Mesendoderm (in vitro differentiated cells): ENCODE data around the gene PARM1.

ENCODE experiments used
- DNase-seq: peaks from one replicate; pipeline ENCODE4 v3.0.0; 2013
- H2AK5ac ChIP-seq: 2 replicates; pipeline ENCODE4 v1.6.1; 2013; ENCODE audit warnings: low read length, inconsistent platforms
- H2BK120ac ChIP-seq: 2 replicates; pipeline ENCODE4 v1.6.1; 2013; ENCODE audit warnings: low read depth, mild to moderate bottlenecking, low read length, moderate library complexity, mixed read lengths
- H2BK15ac ChIP-seq: replicated peaks from 2 replicates; pipeline ENCODE4 v1.6.1; 2013; ENCODE audit warnings: low read depth, mild to moderate bottlenecking, moderate library complexity
- H2BK5ac ChIP-seq: 2 replicates; pipeline ENCODE4 v1.6.1; 2013; ENCODE audit warnings: low read length, inconsistent platforms
- H3K18ac ChIP-seq: 2 replicates; pipeline ENCODE4 v1.6.1; 2013; ENCODE audit warnings: mild to moderate bottlenecking, low read length, mixed read lengths
- H3K23ac ChIP-seq: one replicate; pipeline ENCODE4 v1.6.1; 2013; ENCODE audit warnings: low read length
- H3K27ac ChIP-seq: 2 replicates; pipeline ENCODE4 v1.5.1; 2013; ENCODE audit warnings: low read depth, mild to moderate bottlenecking, inconsistent platforms, low read length, moderate library complexity
- H3K27me3 ChIP-seq: 2 replicates; pipeline ENCODE4 v1.6.1; 2013; ENCODE audit warnings: low read length, control low read depth, mild to moderate bottlenecking, inconsistent platforms; ENCODE audit not compliant: insufficient read depth, poor library complexity
- H3K36me3 ChIP-seq: 2 replicates; pipeline ENCODE4 v1.6.1; 2013; ENCODE audit warnings: low read length, inconsistent platforms; ENCODE audit not compliant: control insufficient read depth, insufficient read depth
- H3K4ac ChIP-seq: one replicate; pipeline ENCODE4 v1.6.1; 2013; ENCODE audit warnings: low read depth, mild to moderate bottlenecking, low read length, moderate library complexity
- H3K4me1 ChIP-seq: 2 replicates; pipeline ENCODE4 v1.6.1; 2013; ENCODE audit warnings: low read depth, low read length, inconsistent platforms; ENCODE audit not compliant: control insufficient read depth
- H3K4me2 ChIP-seq: 2 replicates; pipeline ENCODE4 v1.6.1; 2013; ENCODE audit warnings: low read length
- H3K4me3 ChIP-seq: 2 replicates; pipeline ENCODE4 v1.5.1; 2013; ENCODE audit warnings: mild to moderate bottlenecking, low read length
- H3K56ac ChIP-seq: one replicate; pipeline ENCODE4 v1.6.1; 2013; ENCODE audit warnings: low read length
- H3K79me1 ChIP-seq: 2 replicates; pipeline ENCODE4 v1.6.1; 2013; ENCODE audit warnings: low read length, inconsistent platforms
- H3K79me2 ChIP-seq: 2 replicates; pipeline ENCODE4 v1.6.1; 2013; ENCODE audit warnings: mild to moderate bottlenecking, low read length; ENCODE audit not compliant: control insufficient read depth, insufficient read depth
- H3K9ac ChIP-seq: 2 replicates; pipeline ENCODE4 v1.6.1; 2013; ENCODE audit warnings: low read length, inconsistent platforms
- H4K5ac ChIP-seq: one replicate; pipeline ENCODE4 v1.6.1; 2013; ENCODE audit warnings: low read length
- H4K8ac ChIP-seq: one replicate; pipeline ENCODE4 v1.6.1; 2013; ENCODE audit warnings: low read depth, mild to moderate bottlenecking, control low read depth, low read length, moderate library complexity
- WGBS: extraction: QIAGEN DNeasy Blood & Tissue Kit; methylation state at CpG from one replicate; pipeline ENCODE4 v1.1.7; 2013; ENCODE audit warnings: low lambda C conversion rate, missing lambda C conversion rate; ENCODE audit not compliant: insufficient coverage; ENCODE audit errors: extremely low coverage; 5-methylcytosine and 5-hydroxymethylcytosine counted together

PARM1 gene

DNA sequence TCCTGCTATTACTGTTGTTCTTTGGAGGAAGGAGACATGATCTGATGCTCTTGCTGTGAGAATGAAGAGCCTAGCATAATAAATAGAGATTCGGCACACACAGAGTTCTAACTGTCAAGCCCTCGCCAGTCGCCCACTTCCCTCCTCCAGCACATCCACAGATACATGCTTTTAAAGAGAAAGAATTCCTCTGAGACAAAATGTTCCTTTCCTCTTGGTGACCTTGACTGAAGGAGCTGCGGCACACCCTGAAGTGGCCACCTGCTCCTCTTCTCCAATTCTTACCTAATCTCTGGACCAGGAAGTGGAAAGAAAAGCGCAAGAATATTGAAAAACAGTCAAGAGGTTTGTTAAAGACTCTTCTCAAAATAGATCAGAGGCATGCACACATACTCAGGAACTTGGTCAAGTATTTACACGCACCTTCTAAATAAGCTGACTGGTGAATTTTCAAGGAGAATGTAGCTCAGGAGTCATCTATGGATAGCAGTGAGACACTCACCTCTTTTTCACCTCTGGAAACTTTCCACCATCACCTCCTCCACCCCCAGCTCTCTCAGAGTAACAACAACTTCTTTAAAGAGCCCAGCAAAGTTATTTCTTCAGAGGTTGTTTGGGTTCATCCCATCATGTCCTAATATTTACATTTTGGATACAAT is 95.4 kb downstream of the PARM1 start:
- Histone ChIP-seq H3K9ac (no peak overlapping the region), H3K56ac (no peak overlapping the region), H2BK15ac (no peak overlapping the region), H3K79me1 (no peaks in the 10 kb centered on the region), H3K79me2 (no peaks in the 10 kb centered on the region), H2BK120ac (no peak overlapping the region), H4K8ac (no peak overlapping the region), H3K36me3 (no peaks in the 10 kb centered on the region), H4K5ac (no peak overlapping the region), H3K18ac (no peak overlapping the region), H3K4me1 (no peaks in the 10 kb centered on the region), H3K4ac (no peak overlapping the region), H3K4me3 (no peak overlapping the region), H3K27ac (no peak overlapping the region), H2BK5ac (no peak overlapping the region), H3K23ac (no peak overlapping the region), H2AK5ac (no peak overlapping the region), H3K27me3 (no peaks in the 10 kb centered on the region), H3K4me2 (no peak overlapping the region)
- no CpG with 5 or more reads among the region's 6 CpGs for WGBS
- no peak for DNase-seq

DNA sequence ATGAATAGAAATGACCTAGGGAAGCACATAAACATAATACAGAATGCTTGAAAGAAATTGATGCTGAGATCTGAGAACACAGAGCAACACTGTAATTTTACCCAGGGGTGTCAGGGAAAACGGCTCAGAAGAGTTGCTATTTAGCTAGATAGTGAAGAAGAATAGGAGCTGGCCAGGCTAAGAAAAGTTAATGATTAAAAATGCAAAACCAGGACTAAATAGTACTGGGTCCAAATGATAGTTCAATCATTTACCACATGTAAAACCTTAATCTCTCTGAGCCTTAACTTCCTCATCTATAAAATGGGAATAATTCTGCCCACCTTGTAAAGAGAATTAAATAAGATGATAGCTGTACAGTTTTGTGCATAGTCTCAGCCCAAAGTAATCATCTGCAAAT is 97.1 kb downstream of the PARM1 start:
- Histone ChIP-seq H4K8ac (no peak overlapping the region), H3K4ac (no peak overlapping the region), H4K5ac (no peak overlapping the region), H3K79me1 (no peaks in the 10 kb centered on the region), H3K4me1 (no peaks in the 10 kb centered on the region), H3K18ac (no peak overlapping the region), H2BK15ac (no peak overlapping the region), H3K23ac (no peak overlapping the region), H3K27me3 (no peaks in the 10 kb centered on the region), H3K4me2 (no peak overlapping the region), H3K36me3 (no peaks in the 10 kb centered on the region), H3K9ac (no peak overlapping the region), H2BK5ac (no peak overlapping the region), H2BK120ac (no peak overlapping the region), H3K56ac (no peak overlapping the region), H3K27ac (no peak overlapping the region), H3K4me3 (no peak overlapping the region), H2AK5ac (no peak overlapping the region), H3K79me2 (no peaks in the 10 kb centered on the region)
- no CpG with 5 or more reads among the region's 1 CpG for WGBS
- no peak for DNase-seq

GRCh38 chr4:75030649-75031235 is 97.8 kb downstream of the PARM1 start:
- Histone ChIP-seq H3K4me2 (no peak overlapping the region), H3K4me1 (no peaks in the 10 kb centered on the region), H3K36me3 (no peaks in the 10 kb centered on the region), H2AK5ac (no peak overlapping the region), H3K9ac (no peak overlapping the region), H3K4ac (no peak overlapping the region), H2BK5ac (no peak overlapping the region), H3K23ac (no peak overlapping the region), H3K79me2 (no peaks in the 10 kb centered on the region), H4K5ac (no peak overlapping the region), H3K79me1 (no peaks in the 10 kb centered on the region), H3K56ac (no peak overlapping the region), H4K8ac (no peak overlapping the region), H3K18ac (no peak overlapping the region), H3K4me3 (no peak overlapping the region), H2BK15ac (no peak overlapping the region), H3K27me3 (no peaks in the 10 kb centered on the region), H3K27ac (no peak overlapping the region), H2BK120ac (no peak overlapping the region)
- no CpG with 5 or more reads among the region's 3 CpGs for WGBS
- DNase-seq, result no peak

GRCh38 chr4:75031775-75032174 is 98.9 kb downstream of the PARM1 start:
- H3K56ac ChIP-seq, result no peak overlapping the region
- no peaks in the 10 kb centered on the region for H3K79me2 ChIP-seq
- H2BK5ac ChIP-seq, result no peak overlapping the region
- H2AK5ac ChIP-seq, result no peak overlapping the region
- WGBS, result no CpG with 5 or more reads among the region's 1 CpG
- H3K23ac ChIP-seq, result no peak overlapping the region
- H3K4me2 ChIP-seq, result no peak overlapping the region
- no peaks in the 10 kb centered on the region for H3K36me3 ChIP-seq
- no peak overlapping the region for H3K18ac ChIP-seq
- H4K5ac ChIP-seq, result no peak overlapping the region
- H3K4ac ChIP-seq, result no peak overlapping the region
- H3K9ac ChIP-seq, result no peak overlapping the region
- no peaks in the 10 kb centered on the region for H3K27me3 ChIP-seq
- no peak overlapping the region for H2BK15ac ChIP-seq
- no peak overlapping the region for H3K4me3 ChIP-seq
- no peaks in the 10 kb centered on the region for H3K79me1 ChIP-seq
- no peak overlapping the region for H3K27ac ChIP-seq
- no peak overlapping the region for H4K8ac ChIP-seq
- no peak for DNase-seq
- H3K4me1 ChIP-seq, result no peaks in the 10 kb centered on the region
- no peak overlapping the region for H2BK120ac ChIP-seq

DNA sequence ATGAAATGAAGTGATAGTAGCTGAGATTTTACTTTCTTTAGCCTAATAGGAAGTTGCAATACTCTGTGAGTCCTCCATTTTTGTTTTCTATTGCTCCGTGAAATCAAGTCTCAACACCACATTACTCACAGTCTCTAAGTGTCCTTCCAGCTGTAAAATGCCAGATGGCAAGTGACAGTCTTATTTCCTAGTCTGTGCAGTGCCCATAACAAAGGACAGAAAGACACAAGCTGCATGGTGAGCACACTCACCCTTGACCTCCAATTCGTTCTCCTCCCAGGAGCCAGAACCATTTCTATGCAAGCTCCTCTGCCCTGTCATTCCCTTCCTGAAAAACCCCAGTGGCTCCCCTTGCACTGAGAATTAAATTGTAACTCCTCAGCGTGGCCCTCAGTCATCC is 101.6 kb downstream of the PARM1 start:
- H3K4me2 ChIP-seq, result no peak overlapping the region
- no peak overlapping the region for H3K4me3 ChIP-seq
- no peak overlapping the region for H2AK5ac ChIP-seq

DNA sequence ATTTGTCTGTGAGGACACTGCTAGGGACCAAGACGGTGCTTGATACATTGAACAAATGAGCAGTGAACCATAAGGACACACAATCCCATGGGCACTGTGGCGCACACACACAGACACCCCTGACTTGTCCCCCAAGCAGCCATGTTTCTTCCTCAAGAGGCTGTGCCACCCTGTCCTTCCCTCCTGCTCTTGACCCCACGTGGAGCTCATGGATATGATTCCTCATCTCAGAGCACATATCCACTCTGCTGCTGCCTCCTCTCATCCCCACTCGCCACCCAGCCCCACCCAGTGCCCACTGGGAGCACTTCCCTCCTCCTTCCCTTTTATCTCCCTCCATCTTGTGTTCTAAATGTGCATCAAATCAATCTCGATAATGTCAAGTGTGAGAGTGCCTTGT is 102.4 kb downstream of the PARM1 start:
- H3K9ac ChIP-seq, result no peak overlapping the region
- no peak overlapping the region for H4K8ac ChIP-seq
- H2BK5ac ChIP-seq, result no peak overlapping the region
- no peak overlapping the region for H3K4me2 ChIP-seq
- no peak overlapping the region for H3K27ac ChIP-seq
- H4K5ac ChIP-seq, result no peak overlapping the region
- H3K36me3 ChIP-seq, result no peaks in the 10 kb centered on the region
- no peak overlapping the region for H3K4me3 ChIP-seq
- no peak overlapping the region for H2BK15ac ChIP-seq
- no peak overlapping the region for H3K4ac ChIP-seq
- no peaks in the 10 kb centered on the region for H3K4me1 ChIP-seq
- no peak for DNase-seq
- no peak overlapping the region for H3K18ac ChIP-seq
- H3K79me2 ChIP-seq, result no peaks in the 10 kb centered on the region
- no peak overlapping the region for H2AK5ac ChIP-seq
- no peaks in the 10 kb centered on the region for H3K27me3 ChIP-seq
- no peak overlapping the region for H3K23ac ChIP-seq
- no peak overlapping the region for H3K56ac ChIP-seq
- no peaks in the 10 kb centered on the region for H3K79me1 ChIP-seq
- WGBS, result no CpG with 5 or more reads among the region's 5 CpGs
- no peak overlapping the region for H2BK120ac ChIP-seq

More for the DNA sequence above, 101.6 kb downstream of the PARM1 start:
- Histone ChIP-seq H2BK5ac (no peak overlapping the region), H3K4me1 (no peaks in the 10 kb centered on the region), H2BK15ac (no peak overlapping the region), H3K4ac (no peak overlapping the region), H3K79me1 (no peaks in the 10 kb centered on the region), H4K5ac (no peak overlapping the region), H4K8ac (no peak overlapping the region), H3K27ac (no peak overlapping the region), H2BK120ac (no peak overlapping the region), H3K27me3 (no peaks in the 10 kb centered on the region), H3K18ac (no peak overlapping the region), H3K56ac (no peak overlapping the region), H3K9ac (no peak overlapping the region), H3K79me2 (no peaks in the 10 kb centered on the region), H3K36me3 (no peaks in the 10 kb centered on the region), H3K23ac (no peak overlapping the region)
- no peak for DNase-seq
- WGBS, result no CpG with 5 or more reads among the region's 3 CpGs
